8988T (cell line): Measurements from ENCODE around the gene VTI1A.

Experiments used
- DNase-seq: peaks from one replicate; pipeline ENCODE4 v3.0.0; 2011

Gene VTI1A

GRCh38 chr10:112791447-112791846, 344.4 kb downstream of the VTI1A start:
- DNase-seq, result no peak

- no peak for DNase-seq
These were observed 345.6 kb downstream of the VTI1A start for GRCh38 chr10:112792487-112793201.

- DNase-seq, result no peak
These were observed 346.3 kb downstream of the VTI1A start for GRCh38 chr10:112793202-112793921.

- no peak for DNase-seq
These were observed 347.2 kb downstream of the VTI1A start for GRCh38 chr10:112794201-112794600.

GRCh38 chr10:112795067-112795466, 348.1 kb downstream of the VTI1A start:
- DNase-seq, result no peak

DNA sequence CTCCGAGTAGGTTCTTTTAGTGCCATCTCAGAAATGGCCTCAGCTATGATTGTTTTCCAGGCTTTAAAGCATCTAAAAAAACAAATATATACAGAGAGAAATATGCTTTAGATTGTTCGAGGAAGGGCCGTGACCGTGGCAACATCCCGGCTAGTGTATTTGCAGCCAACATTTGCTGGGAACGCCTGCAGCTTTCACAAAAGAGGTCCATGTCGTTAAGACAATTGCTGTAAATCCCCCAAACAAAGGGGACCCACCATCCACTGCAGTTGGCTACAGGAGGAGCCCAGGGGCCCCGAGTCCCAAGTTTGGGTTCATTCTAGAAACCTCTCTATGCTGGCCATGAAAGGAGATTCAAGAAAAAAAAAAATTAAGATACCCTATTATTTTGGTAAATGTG, 350.2 kb downstream of the VTI1A start:
- DNase-seq, result no peak

DNA sequence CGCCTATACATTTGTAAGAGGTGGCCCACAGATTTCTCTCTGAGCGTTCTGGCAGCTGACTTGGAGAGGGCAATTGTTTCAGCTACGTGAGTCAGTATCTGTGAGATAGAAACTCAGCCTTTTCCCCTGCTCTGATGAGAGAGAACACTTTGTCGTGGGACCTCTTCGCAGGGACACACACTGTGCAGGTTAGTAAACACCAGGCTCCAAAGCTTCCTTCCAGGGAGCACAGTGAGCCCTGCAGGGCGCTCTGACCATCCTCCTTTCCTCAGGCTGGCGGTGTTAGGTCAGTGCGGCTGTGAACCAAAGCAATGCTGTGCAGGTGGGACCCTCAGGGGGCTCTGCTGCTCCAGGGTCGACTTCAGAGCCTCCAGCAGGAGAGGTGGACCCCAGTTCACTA, 350.8 kb downstream of the VTI1A start:
- no peak for DNase-seq

DNA sequence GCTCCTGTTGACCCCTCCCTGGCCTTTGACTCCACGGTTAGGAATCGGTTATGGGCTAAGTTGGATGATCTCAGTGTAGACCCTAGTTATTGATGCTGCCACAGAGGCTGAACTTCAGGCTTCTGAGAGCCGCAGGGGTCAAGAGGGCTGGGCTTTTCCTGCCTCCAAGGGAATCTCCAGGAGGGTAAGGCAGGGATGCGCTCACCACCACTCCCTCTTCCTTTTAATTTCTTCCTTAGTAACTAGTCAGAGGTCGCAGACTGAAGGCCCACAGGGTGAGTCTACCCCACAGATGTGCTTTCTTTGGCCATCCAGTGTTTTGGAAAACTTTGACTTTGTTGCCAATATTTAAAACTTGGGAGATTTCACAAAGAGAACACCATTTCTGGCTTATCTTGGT, 352.0 kb downstream of the VTI1A start:
- DNase-seq, result no peak

GRCh38 chr10:112799726-112800510, 352.9 kb downstream of the VTI1A start:
- no peak for DNase-seq

- DNase-seq, result no peak
These were observed 354.0 kb downstream of the VTI1A start for GRCh38 chr10:112801004-112801403.

DNA sequence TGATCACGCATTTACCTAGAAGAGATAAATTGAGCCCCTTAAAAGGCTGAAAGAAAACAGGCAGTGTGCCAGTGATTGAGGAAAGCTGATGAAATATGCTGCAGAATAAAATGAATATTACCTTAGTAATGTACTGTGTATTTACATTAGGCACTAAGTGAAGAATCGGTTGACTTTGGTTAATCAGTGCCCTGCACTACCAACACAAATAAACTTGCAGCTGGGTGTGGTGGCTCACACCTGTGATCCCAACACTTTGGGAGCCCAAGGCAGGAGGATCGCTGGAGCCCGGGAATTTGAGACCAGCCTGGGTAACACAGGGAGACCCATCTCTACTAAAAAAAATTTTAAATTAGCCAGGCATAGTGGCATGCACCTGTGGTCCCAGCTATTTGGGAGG, 354.7 kb downstream of the VTI1A start:
- no peak for DNase-seq

- DNase-seq, result no peak
These were observed 355.5 kb downstream of the VTI1A start for GRCh38 chr10:112802411-112803022.

DNA sequence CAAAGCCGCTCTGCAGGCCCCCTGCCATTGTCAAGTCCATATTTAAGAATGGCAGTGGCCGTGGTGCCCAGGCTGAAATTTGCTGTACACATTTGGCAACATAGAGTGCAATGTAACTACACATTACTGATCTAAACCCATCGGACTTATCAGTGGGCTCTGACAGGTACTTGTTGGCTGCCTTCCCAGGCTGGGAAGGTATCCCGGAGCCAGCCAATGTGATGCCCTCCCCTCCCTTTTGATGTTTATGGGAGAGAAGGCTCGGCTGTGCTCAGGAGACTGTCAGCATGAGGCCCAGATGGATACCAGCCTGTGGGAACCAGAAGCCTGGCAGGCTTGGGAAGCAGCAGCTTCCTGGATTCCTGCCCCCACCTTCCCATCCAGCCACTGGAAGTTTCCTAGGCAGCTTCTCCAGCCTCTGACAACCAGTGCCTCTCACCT, 357.0 kb downstream of the VTI1A start:
- DNase-seq, result no peak

DNA sequence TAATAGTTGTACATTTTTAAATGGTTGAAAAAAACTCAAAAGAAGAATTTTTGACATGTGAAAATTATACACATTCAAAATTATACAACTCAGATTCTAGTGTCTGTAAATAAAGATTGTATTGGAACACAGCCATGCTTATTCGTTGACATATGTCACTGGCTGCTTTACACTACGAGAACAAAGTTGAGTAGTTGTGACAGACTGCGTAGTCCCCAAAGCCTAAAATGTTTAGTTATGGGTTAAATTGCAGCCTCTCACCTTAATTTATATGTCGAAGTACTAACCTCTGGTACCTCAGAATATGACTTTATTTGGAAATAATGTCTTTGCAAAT, 358.2 kb downstream of the VTI1A start:
- no peak for DNase-seq

DNA sequence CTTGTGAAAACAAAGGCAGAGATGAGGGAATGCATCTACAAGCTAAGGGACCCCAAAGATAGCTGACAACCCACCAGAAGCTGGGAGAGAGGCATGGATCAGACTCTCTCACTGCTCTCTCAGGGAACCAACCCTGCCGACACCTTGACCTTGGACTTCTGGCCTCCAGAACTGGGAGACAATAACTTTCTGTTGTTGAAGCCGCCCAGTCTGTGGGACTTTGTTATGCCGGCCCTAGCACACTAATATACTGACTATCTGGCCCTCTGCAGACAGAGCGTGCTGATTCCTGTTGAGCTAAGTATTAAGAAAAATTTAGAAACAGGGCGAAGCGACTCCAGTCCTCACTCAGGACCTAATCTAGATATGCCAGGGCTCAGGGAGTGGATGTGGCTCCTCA, 358.7 kb downstream of the VTI1A start:
- no peak for DNase-seq

GRCh38 chr10:112807013-112807412, 360.0 kb downstream of the VTI1A start:
- no peak for DNase-seq

DNA sequence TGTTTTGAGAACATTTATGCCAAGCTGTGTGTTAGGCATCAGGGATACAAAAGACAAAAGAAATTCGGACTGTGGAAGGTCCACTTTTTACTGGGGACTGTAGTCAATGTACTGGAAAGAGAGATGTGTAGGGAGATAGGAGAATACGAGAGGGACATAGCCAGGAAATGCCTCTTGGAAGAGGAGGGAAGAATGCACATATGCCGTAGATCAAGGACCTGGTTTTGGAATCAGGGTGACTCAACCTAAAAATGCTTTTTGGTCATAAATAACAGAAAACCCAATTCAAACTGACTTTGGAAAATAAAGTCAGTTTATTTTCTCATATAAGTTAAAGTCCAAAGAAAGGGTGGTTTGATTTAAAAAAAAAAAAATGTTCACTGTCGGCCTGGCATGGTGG, 362.7 kb downstream of the VTI1A start:
- DNase-seq, result no peak

DNA sequence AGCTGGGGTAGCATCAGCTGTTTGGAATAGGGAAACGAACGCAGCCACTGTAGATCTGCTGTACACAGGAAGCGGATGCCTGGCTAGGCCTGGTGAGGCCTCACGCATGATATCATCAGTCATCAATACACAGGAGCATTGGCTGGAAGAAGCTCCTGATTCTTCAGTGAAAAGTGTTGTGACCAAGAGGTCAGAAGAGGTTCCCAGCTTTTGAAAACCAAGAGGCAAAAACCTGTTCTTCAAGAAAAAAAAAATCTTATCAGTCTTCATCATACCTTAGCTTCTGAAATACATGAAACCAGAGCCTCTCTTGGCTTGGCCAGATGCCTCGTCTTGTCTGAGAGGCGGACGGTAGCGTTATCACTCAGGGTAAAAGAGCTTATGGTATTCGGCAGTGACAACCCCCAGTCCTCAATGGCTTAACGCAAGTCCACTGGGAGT, 363.7 kb downstream of the VTI1A start:
- DNase-seq, result no peak

DNA sequence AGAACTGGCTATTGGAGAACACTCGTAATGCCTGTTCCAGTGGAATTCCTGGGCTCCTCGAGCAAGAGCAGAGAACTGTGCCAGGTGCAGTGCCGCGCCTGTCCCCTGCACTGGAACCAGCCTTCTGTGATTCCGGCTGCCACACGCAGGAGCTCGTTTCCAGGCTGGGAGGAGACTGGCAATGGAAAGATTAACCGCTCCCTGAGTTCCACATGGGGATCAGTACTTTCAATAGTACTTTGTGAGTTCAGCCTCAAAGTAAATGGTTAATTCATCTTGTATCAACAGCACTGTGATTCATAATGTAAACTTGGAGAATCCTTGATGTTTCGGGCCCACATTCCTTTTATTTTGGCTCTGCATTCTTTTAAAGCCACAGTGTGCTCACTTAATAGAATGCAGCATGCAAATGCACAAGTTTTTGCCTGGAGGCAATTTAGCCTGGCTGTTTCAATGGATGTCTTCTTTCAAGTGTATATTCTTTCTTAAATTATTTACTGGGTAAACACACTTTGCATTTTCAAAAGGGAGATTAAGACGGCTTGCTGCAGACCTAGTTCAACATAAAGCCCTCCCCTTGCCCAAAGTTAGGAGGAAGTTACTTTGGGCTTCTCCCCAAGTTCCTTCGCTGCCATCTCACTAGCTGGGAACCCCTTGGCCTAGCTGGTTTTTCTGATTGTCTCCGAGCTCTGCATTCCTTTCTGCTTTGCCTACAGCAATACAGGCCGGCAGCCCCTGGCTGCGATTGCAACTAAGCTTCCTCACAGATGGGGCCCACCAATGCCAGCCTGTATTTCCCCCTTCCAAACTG, 364.9 kb downstream of the VTI1A start:
- DNase-seq, result no peak

DNA sequence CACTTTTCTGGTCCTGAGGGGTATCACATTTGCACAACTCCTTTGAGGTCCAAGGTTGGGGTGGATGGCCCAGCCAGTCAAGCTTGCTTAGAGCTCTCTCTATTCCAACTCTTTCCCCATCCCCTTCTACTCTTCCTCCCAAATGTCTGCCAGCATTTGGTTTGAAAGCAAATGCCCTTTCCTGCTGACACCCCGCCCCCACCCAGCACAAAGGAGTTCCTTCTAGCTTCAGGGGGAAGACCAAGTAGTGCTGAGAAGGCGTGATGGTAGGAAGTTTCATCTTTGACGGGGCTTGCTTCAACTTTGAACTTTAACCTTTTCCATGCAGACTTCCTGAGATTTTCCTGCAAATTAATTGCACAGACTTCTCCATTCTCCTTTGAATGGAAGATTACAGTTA, 365.6 kb downstream of the VTI1A start:
- DNase-seq, result no peak

GRCh38 chr10:112813866-112814591, 367.0 kb downstream of the VTI1A start:
- no peak for DNase-seq
